Keratinocyte (primary cell): ENCODE results near the gene TUFT1. TPM values are rescaled to one million over a fixed set of nuclear protein-coding genes. Genes with fewer than 3 reads are reported as not detected.

Experiments used
- DNase-seq: peaks from one replicate; pipeline ENCODE4 v3.0.0-alpha.2; 2011; ENCODE audit warnings: low read depth, missing footprints, low spot score
- FAIRE-seq: peaks from 2 replicates; lab custom pipeline; 2011; peaks lifted over from hg19 to GRCh38; lab: Jason Lieb, UNC
- H2AFZ ChIP-seq: 2 replicates; pipeline ENCODE4 v1.6.0; 2012; ENCODE audit warnings: low read length, control low read depth, inconsistent platforms; ENCODE audit not compliant: control insufficient read depth
- H3K27ac ChIP-seq: 2 replicates; pipeline ENCODE4 v1.5.1; 2011; ENCODE audit warnings: low read length; ENCODE audit not compliant: control insufficient read depth, insufficient read depth
- H3K27me3 ChIP-seq: 3 replicates; pipeline ENCODE4 v1.6.0; 2011; ENCODE audit warnings: low read length; ENCODE audit not compliant: control insufficient read depth, insufficient read depth; ENCODE audit errors: extremely low read depth
- H3K36me3 ChIP-seq, 2 experiments: 2 replicates in 1 of 2; 3 replicates in 1 of 2; pipeline ENCODE4 v1.5.1; 2011; ENCODE audit warnings: low read length in 2 of 2, mild to moderate bottlenecking in 1 of 2; ENCODE audit not compliant: control insufficient read depth in 2 of 2, insufficient read depth in 2 of 2; ENCODE audit errors: extremely low read depth in 1 of 2
- H3K4me1 ChIP-seq: 3 replicates; pipeline ENCODE4 v1.5.1; 2011; ENCODE audit warnings: low read length; ENCODE audit not compliant: control insufficient read depth, insufficient read depth; ENCODE audit errors: extremely low read depth
- H3K4me2 ChIP-seq: 3 replicates; pipeline ENCODE4 v1.6.0; 2011; ENCODE audit warnings: low read depth, low read length; ENCODE audit not compliant: control insufficient read depth, insufficient read depth; ENCODE audit errors: extremely low read depth
- H3K4me3 ChIP-seq, 3 experiments: fragments of 200-600 bp in 1 of 3; sonication (generic) in 1 of 3; 2 replicates in 2 of 3; 3 replicates in 1 of 3; pipeline ENCODE4 v1.5.1; 2011 to 2016; ENCODE audit warnings: low read length in 3 of 3, mild to moderate bottlenecking in 3 of 3, control low read depth in 2 of 3, inconsistent platforms in 1 of 3, low read depth in 1 of 3, mixed read lengths in 1 of 3, mixed run types in 1 of 3, moderate library complexity in 1 of 3; ENCODE audit not compliant: control insufficient read depth in 2 of 3, insufficient read depth in 2 of 3; ENCODE audit errors: extremely low read depth in 1 of 3
- H3K79me2 ChIP-seq: 2 replicates; pipeline ENCODE4 v1.6.0; 2012; ENCODE audit warnings: low read length; ENCODE audit not compliant: control insufficient read depth, insufficient read depth
- H3K9ac ChIP-seq: 3 replicates; pipeline ENCODE4 v1.6.0; 2011; ENCODE audit warnings: low read length; ENCODE audit not compliant: control insufficient read depth, insufficient read depth; ENCODE audit errors: extremely low read depth
- H3K9me1 ChIP-seq: 3 replicates; pipeline ENCODE4 v1.6.0; 2011; ENCODE audit warnings: low read length; ENCODE audit not compliant: control insufficient read depth, insufficient read depth; ENCODE audit errors: extremely low read depth
- H3K9me3 ChIP-seq: 2 replicates; pipeline ENCODE4 v1.5.1; 2012; ENCODE audit warnings: low read depth, low read length; ENCODE audit not compliant: control insufficient read depth
- H4K20me1 ChIP-seq: 3 replicates; pipeline ENCODE4 v1.6.0; 2011; ENCODE audit warnings: low read length; ENCODE audit not compliant: control insufficient read depth, insufficient read depth; ENCODE audit errors: extremely low read depth
- EZH2 ChIP-seq: IDR thresholded peaks from one replicate; pipeline ENCODE4 v1.6.1; 2012; ENCODE audit warnings: inconsistent platforms, mild to moderate bottlenecking, low read length, moderate library complexity
- dilution Hi-C: fragments of 300-500 bp; cut with MboI; formaldehyde crosslinking; loops from one replicate; pipeline ENCODE4 v1.7.0; 2020; ENCODE audit warnings: low sequenced_read_pairs; ENCODE audit not compliant: extremely low pct_ligation_motif_present
- polyA plus RNA-seq, 5 experiments: library from polyadenylated mRNA; depleted of rRNA in 3 of 5; stranded (reverse) in 3 of 5; stranded (forward) in 1 of 5; unstranded in 1 of 5; fragments of >200 nt; gene quantifications; 1 replicate in 1 of 5; 2 replicates in 3 of 5; 3 replicates in 1 of 5; pipeline versions ENCODE4 v1.2.1 to v1.2.3, GENCODE V29; 2011 to 2012; ENCODE audit warnings: missing spikeins in 2 of 5, low read depth in 1 of 5, low replicate concordance in 1 of 5
- TF ChIP-seq, protein P1 (sequence below), 3 experiments: IDR thresholded peaks in 1 of 3; conservative IDR thresholded peaks in 1 of 3; optimal IDR thresholded peaks in 1 of 3; 2 replicates in 2 of 3; 3 replicates in 1 of 3; pipeline versions ENCODE3 to v1.5.1; 2011; ENCODE audit warnings: low read length in 3 of 3, mild to moderate bottlenecking in 3 of 3, moderate library complexity in 2 of 3, control low read depth in 1 of 3, inconsistent platforms in 1 of 3; ENCODE audit not compliant: insufficient read depth in 2 of 3; ENCODE audit errors: extremely low read depth in 1 of 3

Gene TUFT1
- polyA plus RNA-seq, 1 donor (not counting 4 experiments of a cell fraction or from before 2014, with no cell fraction given): 70.0 TPM

DNA sequence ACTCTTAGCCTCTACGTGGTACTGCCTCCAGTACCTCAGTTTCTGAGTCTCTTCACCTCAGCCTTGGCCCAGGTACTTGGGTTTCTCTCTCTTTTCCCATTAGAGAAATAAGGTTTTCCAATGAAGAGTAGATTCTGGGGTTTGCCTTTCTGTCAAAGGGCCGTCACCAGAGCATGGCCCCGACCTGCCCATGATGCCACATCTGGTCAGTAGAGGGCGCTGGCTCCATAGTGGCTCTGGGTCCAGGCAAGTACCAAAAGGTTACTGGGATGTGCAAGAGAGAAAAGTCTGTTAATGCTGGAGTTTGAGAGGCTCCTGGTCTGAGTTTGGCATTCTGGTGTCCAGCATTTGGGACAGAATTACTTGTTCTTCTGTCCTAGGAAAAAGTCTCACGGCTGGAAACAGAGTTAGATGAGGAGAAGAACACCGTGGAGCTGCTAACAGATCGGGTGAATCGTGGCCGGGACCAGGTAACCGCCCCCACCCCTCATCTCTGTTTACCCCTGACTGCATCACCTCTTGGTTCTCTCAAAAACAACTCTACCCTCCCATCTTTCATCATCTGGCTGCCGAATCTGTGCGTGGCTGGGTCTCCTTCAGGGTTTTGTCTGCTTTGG, 5.3 kb upstream of the TUFT1 start:
- Histone ChIP-seq H3K27ac (no peak overlapping the region), H3K9me3 (no peaks in the 10 kb centered on the region), H3K27me3 (no peaks in the 10 kb centered on the region), H3K4me3 (no peak overlapping the region), H3K4me1 (peaks cover 38% of the 10 kb centered on the region), H3K36me3 (no peaks in the 10 kb centered on the region), H3K9ac (no peak overlapping the region), H4K20me1 (peaks cover under 1% of the 10 kb centered on the region), H3K4me2 (no peak overlapping the region), H3K9me1 (no peaks in the 10 kb centered on the region), H3K79me2 (no peaks in the 10 kb centered on the region), H2AFZ (no peak overlapping the region)
- FAIRE-seq (peak; percentile 83), DNase-seq (no peak)
- dilution Hi-C loops: no loop called here
- TF ChIP-seq EZH2: no peak
- TF ChIP-seq, protein P1, sequence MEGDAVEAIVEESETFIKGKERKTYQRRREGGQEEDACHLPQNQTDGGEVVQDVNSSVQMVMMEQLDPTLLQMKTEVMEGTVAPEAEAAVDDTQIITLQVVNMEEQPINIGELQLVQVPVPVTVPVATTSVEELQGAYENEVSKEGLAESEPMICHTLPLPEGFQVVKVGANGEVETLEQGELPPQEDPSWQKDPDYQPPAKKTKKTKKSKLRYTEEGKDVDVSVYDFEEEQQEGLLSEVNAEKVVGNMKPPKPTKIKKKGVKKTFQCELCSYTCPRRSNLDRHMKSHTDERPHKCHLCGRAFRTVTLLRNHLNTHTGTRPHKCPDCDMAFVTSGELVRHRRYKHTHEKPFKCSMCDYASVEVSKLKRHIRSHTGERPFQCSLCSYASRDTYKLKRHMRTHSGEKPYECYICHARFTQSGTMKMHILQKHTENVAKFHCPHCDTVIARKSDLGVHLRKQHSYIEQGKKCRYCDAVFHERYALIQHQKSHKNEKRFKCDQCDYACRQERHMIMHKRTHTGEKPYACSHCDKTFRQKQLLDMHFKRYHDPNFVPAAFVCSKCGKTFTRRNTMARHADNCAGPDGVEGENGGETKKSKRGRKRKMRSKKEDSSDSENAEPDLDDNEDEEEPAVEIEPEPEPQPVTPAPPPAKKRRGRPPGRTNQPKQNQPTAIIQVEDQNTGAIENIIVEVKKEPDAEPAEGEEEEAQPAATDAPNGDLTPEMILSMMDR (optimal IDR thresholded peaks at IDR 0.05 in 1 of 3, IDR thresholded peaks at IDR 0.05 in 1 of 3, conservative IDR thresholded peaks at IDR 0.05 in 1 of 3; ENCODE audit: extremely low read depth in 1 of 3, insufficient read depth in 2 of 3, low read length in 3 of 3): peak; percentile 94 to 99 (median 96)

DNA sequence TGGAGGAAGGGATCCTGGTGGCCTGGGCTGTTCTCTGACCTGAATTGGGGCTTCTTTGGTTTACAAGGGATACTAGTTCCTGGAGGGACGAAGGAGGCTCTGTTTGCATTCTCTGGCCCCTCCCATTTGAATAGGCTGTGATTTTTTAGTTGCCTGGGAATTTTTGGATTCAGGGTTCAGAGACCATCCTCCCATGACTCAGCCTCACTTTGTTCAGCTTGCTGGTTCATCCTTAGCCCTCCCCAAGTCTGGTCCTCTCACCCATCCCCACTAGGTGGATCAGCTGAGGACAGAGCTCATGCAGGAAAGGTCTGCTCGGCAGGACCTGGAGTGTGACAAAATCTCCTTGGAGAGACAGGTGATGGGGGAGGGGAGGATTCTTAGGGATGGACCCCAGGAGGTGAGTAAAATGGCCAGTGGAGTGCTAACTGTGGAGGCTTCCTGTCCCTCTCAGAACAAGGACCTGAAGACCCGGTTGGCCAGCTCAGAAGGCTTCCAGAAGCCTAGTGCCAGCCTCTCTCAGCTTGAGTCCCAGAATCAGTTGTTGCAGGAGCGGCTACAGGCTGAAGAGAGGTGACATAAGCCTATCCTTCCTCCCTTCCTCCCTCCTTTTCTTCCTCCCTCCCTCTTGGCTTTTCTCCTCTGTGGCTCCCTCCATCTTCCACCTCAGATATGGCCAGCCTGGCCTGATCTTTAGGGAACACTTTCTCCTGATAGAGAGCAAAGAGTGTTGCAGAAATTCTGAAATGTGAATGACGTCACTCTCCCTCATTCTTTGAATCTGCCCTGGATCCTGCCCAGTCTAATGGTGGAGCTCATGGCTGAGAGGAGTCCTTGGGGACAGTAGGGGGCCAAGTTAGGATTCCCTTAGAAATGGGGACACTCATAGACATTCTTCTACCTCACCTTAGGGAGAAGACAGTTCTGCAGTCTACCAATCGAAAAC, 4.5 kb upstream of the TUFT1 start:
- TF ChIP-seq, protein P1 (optimal IDR thresholded peaks at IDR 0.05 in 1 of 3, IDR thresholded peaks at IDR 0.05 in 1 of 3, conservative IDR thresholded peaks at IDR 0.05 in 1 of 3; ENCODE audit: extremely low read depth in 1 of 3, insufficient read depth in 2 of 3, low read length in 3 of 3): no peak
- TF ChIP-seq EZH2: no peak
- dilution Hi-C loops: no loop called here
- no peaks in the 10 kb centered on the region for H3K36me3 ChIP-seq
- H3K9me1 ChIP-seq: no peaks in the 10 kb centered on the region
- peaks cover 40% of the 10 kb centered on the region for H3K4me1 ChIP-seq
- no peak overlapping the region for H3K4me2 ChIP-seq
- H3K9me3 ChIP-seq: no peaks in the 10 kb centered on the region
- no peak overlapping the region for H3K4me3 ChIP-seq
- H3K27ac ChIP-seq: no peak overlapping the region
- H3K79me2 ChIP-seq: peaks cover 3% of the 10 kb centered on the region
- H2AFZ ChIP-seq: no peak overlapping the region
- peaks cover 2% of the 10 kb centered on the region for H4K20me1 ChIP-seq
- H3K9ac ChIP-seq: no peak overlapping the region
- DNase-seq (no peak), FAIRE-seq (no peak)
- no peaks in the 10 kb centered on the region for H3K27me3 ChIP-seq
